HG02610 (cell line): ENCODE results near the gene LCN15.
"Not testable (repeated sequence)": the region's sequence is repeated elsewhere in the genome, so short reads cannot be mapped to it uniquely, and the experiment has no call there.

Experiments
- ATAC-seq: cut with Tn5 transposase; IDR thresholded peaks from one replicate; pipeline ENCODE4 v1.9.1; 2021; ENCODE audit warnings: mild to moderate bottlenecking, moderate library complexity; ENCODE audit not compliant: unreplicated experiment

LCN15 gene

GRCh38 chr9:136794281-136794999 is 30.1 kb upstream of the LCN15 start:
- no peak for ATAC-seq

GRCh38 chr9:136793086-136793946 is 29.0 kb upstream of the LCN15 start:
- ATAC-seq, result no peak

GRCh38 chr9:136792321-136793085 is 28.2 kb upstream of the LCN15 start:
- ATAC-seq, result no peak

- ATAC-seq, result no peak
These were observed 27.4 kb upstream of the LCN15 start for GRCh38 chr9:136791516-136792276.

- peak; percentile 88 for ATAC-seq
These were observed 26.6 kb upstream of the LCN15 start, which contains the start of gene TMEM141 for GRCh38 chr9:136790640-136791515. Gene TMEM141, plus strand, starts transcription at chr9:136791344. Its CDS starts 27 bp downstream, at chr9:136791371.

GRCh38 chr9:136789523-136789937 is 25.2 kb upstream of the LCN15 start:
- ATAC-seq, result no peak

GRCh38 chr9:136788644-136789522 is 24.6 kb upstream of the LCN15 start:
- ATAC-seq, result not testable (repeated sequence)

GRCh38 chr9:136787690-136788400 is 23.5 kb upstream of the LCN15 start:
- no peak for ATAC-seq

GRCh38 chr9:136786983-136787382 is 22.7 kb upstream of the LCN15 start:
- ATAC-seq, result not testable (repeated sequence)

- ATAC-seq, result no peak
These were observed 22.1 kb upstream of the LCN15 start for GRCh38 chr9:136786451-136786850.

GRCh38 chr9:136785565-136786355 is 21.4 kb upstream of the LCN15 start:
- not testable (repeated sequence) for ATAC-seq

- ATAC-seq, result no peak
These were observed 20.7 kb upstream of the LCN15 start for GRCh38 chr9:136784997-136785361.

- no peak for ATAC-seq
These were observed 20.1 kb upstream of the LCN15 start for GRCh38 chr9:136784249-136784996.

GRCh38 chr9:136782452-136782851 is 18.1 kb upstream of the LCN15 start:
- no peak for ATAC-seq

GRCh38 chr9:136779808-136780207 is 15.5 kb upstream of the LCN15 start:
- ATAC-seq, result no peak

GRCh38 chr9:136777359-136777758 is 13.0 kb upstream of the LCN15 start:
- no peak for ATAC-seq
